GM12878 (cell line): Measurements from ENCODE around the gene SEPTIN10. TPM values are rescaled to one million over a fixed set of nuclear protein-coding genes. Genes with fewer than 3 reads are reported as not detected.

Experiments used
- ATF7 ChIP-seq: fragments of 450-650 bp; IDR thresholded peaks from 2 replicates; pipeline ENCODE4 v1.6.1; 2016; ENCODE audit warnings: low read depth, mild to moderate bottlenecking
- CHD1 ChIP-seq: IDR thresholded peaks from 2 replicates; pipeline ENCODE4 v1.6.1; 2012; ENCODE audit warnings: low read depth, low read length, improper control_type of control experiment
- CHD4 ChIP-seq: fragments of 200-600 bp; sonication (generic); IDR thresholded peaks from 2 replicates; pipeline ENCODE4 v1.6.1; 2016; ENCODE audit warnings: mild to moderate bottlenecking
- CREM ChIP-seq: IDR thresholded peaks from 2 replicates; pipeline ENCODE4 v1.6.1; 2014; ENCODE audit warnings: antibody characterized with exemption, low read depth
- ESRRA ChIP-seq: IDR thresholded peaks from 2 replicates; pipeline ENCODE4 v1.6.1; 2012; ENCODE audit warnings: mild to moderate bottlenecking, low read length, improper control_type of control experiment
- GATAD2B ChIP-seq: fragments of 450-650 bp; conservative IDR thresholded peaks from 2 replicates; pipeline ENCODE4 v1.6.1; 2017; ENCODE audit warnings: low read depth, mild to moderate bottlenecking, moderate library complexity
- HDAC2 ChIP-seq: fragments of 200-600 bp; sonication (generic); IDR thresholded peaks from 2 replicates; pipeline ENCODE4 v1.6.1; 2017
- MLLT1 ChIP-seq: fragments of 450-650 bp; IDR thresholded peaks from 2 replicates; pipeline ENCODE4 v1.6.1; 2016; ENCODE audit warnings: mild to moderate bottlenecking
- MTA2 ChIP-seq: fragments of 450-650 bp; IDR thresholded peaks from 2 replicates; pipeline ENCODE4 v1.6.1; 2016; ENCODE audit warnings: low read depth, mild to moderate bottlenecking, moderate library complexity
- PAX5 ChIP-seq: IDR thresholded peaks from 2 replicates; pipeline ENCODE4 v1.6.1; 2011; ENCODE audit warnings: low read depth, low read length, borderline replicate concordance
- POLR2AphosphoS5 ChIP-seq: IDR thresholded peaks from 2 replicates; pipeline ENCODE4 v1.6.1; 2011; ENCODE audit warnings: mild to moderate bottlenecking, low read length, inconsistent platforms
- SIX5 ChIP-seq: IDR thresholded peaks from 2 replicates; pipeline ENCODE4 v1.6.1; 2011; ENCODE audit warnings: mild to moderate bottlenecking, low read depth, low read length, moderate library complexity; ENCODE audit not compliant: severe bottlenecking
- SPI1 ChIP-seq: IDR thresholded peaks from 2 replicates; pipeline ENCODE4 v1.6.1; 2011; ENCODE audit warnings: low read depth, mild to moderate bottlenecking, low read length, moderate library complexity, borderline replicate concordance; ENCODE audit not compliant: insufficient read depth
- TAF1 ChIP-seq: IDR thresholded peaks from 2 replicates; pipeline ENCODE4 v1.6.1; 2011; ENCODE audit warnings: mild to moderate bottlenecking, low read depth, low read length, borderline replicate concordance
- TCF7 ChIP-seq: IDR thresholded peaks from 2 replicates; pipeline ENCODE4 v1.6.1; 2014; ENCODE audit warnings: antibody characterized with exemption, borderline replicate concordance
- YY1 ChIP-seq: IDR thresholded peaks from 2 replicates; pipeline ENCODE4 v1.6.1; 2011; ENCODE audit warnings: low read depth, mild to moderate bottlenecking, low read length
- ZBED1 ChIP-seq: IDR thresholded peaks from 2 replicates; pipeline ENCODE4 v1.6.1; 2016; ENCODE audit warnings: borderline replicate concordance
- polyA plus RNA-seq, 11 experiments: library from polyadenylated mRNA; depleted of rRNA in 4 of 11; unstranded in 6 of 11; stranded (reverse) in 5 of 11; fragments of >200 nt; fragmentation: Nextera tagmentation in 4 of 11; fragmentation: Illumina TruSeq in 1 of 11; extraction: Ambion mirVana in 4 of 11; extraction: Trizol in 1 of 11; gene quantifications; 1 replicate in 1 of 11; 2 replicates in 10 of 11; pipeline versions ENCODE4 v1.2.1 to v1.2.3, GENCODE V29; 2011 to 2016; ENCODE audit warnings: inconsistent platforms in 2 of 11, missing spikeins in 2 of 11, low read depth in 1 of 11
- total RNA-seq, 4 experiments: library from RNA; depleted of rRNA in 3 of 4; stranded (reverse); fragments of >200 nt in 3 of 4; fragmentation: Illumina TruSeq in 1 of 4; extraction: Trizol in 1 of 4; gene quantifications; 2 replicates each; pipeline versions ENCODE4 v1.2.1 to v1.2.3, GENCODE V29; 2013 to 2021
- TF ChIP-seq, protein P1 (sequence below): fragments of 450-650 bp; IDR thresholded peaks from 2 replicates; pipeline ENCODE4 v1.6.1; 2017; ENCODE audit warnings: antibody characterized with exemption, mild to moderate bottlenecking, moderate library complexity
- TF ChIP-seq, protein P2 (sequence below): IDR thresholded peaks from 2 replicates; pipeline ENCODE4 v1.6.1; 2011; ENCODE audit warnings: low read depth, low read length, improper control_type of control experiment, borderline replicate concordance
- TF ChIP-seq, protein P3 (sequence below): fragments of 450-650 bp; IDR thresholded peaks from 2 replicates; pipeline ENCODE4 v1.6.1; 2017; ENCODE audit warnings: mild to moderate bottlenecking, moderate library complexity
- TF ChIP-seq, protein P4 (sequence below): IDR thresholded peaks from 2 replicates; pipeline ENCODE4 v1.6.1; 2012; ENCODE audit warnings: low read depth, low read length, improper control_type of control experiment

Gene SEPTIN10
- total and polyA plus RNA-seq, 10 of the 15 experiments (the other 5 are each of a cell fraction or from before 2014, with no cell fraction given), result 20.2 to 132 (median 62.7) TPM

DNA sequence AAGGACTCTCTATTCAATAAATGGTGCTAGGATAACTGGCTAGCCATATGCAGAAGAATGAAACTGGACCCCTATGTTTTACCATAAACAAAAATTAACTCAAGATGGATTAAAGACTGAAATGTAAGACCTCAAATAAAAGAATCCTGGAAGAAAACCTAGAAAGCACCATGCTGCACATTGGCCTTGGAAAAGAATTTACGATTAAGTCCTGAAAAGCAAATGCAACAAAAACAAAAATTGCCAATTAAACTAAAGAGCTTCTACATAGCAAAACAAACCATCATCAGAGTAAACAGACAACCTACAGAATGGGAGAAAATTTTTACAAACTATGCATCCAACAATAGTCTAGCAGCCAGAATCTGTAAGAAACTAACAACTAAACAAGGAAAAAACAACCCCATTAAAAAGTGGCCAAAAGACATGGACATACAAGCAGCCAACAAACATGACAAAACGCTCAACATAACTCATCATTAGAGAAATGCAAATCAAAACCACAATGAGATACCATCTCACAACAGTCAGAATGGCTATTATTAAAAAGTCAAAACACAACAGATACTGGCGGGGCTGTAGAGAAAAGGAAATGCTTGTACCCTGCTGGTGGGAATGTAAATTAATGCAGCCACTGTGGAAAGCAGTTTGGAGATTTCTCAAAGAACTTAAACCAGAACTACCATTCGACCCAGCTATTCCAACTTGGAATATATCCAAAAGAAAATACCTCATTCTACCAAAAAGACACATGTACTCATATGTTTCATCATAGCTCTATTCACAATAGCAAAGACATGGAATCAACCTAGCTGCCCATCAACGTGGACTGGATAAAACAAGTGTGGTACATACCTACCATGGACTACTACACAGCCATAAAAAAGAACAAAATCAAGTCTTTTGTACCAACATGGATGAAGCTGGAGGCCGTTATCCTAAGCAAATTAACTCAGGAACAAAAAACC lies 30.6 kb downstream of the SEPTIN10 start (continued):
- no peak for TF ChIP-seq MLLT1
- TF ChIP-seq, protein P1, sequence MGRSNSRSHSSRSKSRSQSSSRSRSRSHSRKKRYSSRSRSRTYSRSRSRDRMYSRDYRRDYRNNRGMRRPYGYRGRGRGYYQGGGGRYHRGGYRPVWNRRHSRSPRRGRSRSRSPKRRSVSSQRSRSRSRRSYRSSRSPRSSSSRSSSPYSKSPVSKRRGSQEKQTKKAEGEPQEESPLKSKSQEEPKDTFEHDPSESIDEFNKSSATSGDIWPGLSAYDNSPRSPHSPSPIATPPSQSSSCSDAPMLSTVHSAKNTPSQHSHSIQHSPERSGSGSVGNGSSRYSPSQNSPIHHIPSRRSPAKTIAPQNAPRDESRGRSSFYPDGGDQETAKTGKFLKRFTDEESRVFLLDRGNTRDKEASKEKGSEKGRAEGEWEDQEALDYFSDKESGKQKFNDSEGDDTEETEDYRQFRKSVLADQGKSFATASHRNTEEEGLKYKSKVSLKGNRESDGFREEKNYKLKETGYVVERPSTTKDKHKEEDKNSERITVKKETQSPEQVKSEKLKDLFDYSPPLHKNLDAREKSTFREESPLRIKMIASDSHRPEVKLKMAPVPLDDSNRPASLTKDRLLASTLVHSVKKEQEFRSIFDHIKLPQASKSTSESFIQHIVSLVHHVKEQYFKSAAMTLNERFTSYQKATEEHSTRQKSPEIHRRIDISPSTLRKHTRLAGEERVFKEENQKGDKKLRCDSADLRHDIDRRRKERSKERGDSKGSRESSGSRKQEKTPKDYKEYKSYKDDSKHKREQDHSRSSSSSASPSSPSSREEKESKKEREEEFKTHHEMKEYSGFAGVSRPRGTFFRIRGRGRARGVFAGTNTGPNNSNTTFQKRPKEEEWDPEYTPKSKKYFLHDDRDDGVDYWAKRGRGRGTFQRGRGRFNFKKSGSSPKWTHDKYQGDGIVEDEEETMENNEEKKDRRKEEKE, result no peak
- TF ChIP-seq TAF1, result no peak
- no peak for TF ChIP-seq CHD1
- TF ChIP-seq YY1, result no peak
- peak; percentile 13; the same call in 1 of the 2 replicates for TF ChIP-seq CREM
- no peak for TF ChIP-seq ESRRA
- TF ChIP-seq, protein P2, sequence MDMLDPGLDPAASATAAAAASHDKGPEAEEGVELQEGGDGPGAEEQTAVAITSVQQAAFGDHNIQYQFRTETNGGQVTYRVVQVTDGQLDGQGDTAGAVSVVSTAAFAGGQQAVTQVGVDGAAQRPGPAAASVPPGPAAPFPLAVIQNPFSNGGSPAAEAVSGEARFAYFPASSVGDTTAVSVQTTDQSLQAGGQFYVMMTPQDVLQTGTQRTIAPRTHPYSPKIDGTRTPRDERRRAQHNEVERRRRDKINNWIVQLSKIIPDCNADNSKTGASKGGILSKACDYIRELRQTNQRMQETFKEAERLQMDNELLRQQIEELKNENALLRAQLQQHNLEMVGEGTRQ, result no peak
- TF ChIP-seq POLR2AphosphoS5, result no peak
- TF ChIP-seq MTA2, result peak; percentile 91
- TF ChIP-seq SPI1, result no peak
- TF ChIP-seq TCF7, result no peak
- TF ChIP-seq GATAD2B, result no peak
- TF ChIP-seq HDAC2, result no peak
- no peak for TF ChIP-seq CHD4
- TF ChIP-seq, protein P3, sequence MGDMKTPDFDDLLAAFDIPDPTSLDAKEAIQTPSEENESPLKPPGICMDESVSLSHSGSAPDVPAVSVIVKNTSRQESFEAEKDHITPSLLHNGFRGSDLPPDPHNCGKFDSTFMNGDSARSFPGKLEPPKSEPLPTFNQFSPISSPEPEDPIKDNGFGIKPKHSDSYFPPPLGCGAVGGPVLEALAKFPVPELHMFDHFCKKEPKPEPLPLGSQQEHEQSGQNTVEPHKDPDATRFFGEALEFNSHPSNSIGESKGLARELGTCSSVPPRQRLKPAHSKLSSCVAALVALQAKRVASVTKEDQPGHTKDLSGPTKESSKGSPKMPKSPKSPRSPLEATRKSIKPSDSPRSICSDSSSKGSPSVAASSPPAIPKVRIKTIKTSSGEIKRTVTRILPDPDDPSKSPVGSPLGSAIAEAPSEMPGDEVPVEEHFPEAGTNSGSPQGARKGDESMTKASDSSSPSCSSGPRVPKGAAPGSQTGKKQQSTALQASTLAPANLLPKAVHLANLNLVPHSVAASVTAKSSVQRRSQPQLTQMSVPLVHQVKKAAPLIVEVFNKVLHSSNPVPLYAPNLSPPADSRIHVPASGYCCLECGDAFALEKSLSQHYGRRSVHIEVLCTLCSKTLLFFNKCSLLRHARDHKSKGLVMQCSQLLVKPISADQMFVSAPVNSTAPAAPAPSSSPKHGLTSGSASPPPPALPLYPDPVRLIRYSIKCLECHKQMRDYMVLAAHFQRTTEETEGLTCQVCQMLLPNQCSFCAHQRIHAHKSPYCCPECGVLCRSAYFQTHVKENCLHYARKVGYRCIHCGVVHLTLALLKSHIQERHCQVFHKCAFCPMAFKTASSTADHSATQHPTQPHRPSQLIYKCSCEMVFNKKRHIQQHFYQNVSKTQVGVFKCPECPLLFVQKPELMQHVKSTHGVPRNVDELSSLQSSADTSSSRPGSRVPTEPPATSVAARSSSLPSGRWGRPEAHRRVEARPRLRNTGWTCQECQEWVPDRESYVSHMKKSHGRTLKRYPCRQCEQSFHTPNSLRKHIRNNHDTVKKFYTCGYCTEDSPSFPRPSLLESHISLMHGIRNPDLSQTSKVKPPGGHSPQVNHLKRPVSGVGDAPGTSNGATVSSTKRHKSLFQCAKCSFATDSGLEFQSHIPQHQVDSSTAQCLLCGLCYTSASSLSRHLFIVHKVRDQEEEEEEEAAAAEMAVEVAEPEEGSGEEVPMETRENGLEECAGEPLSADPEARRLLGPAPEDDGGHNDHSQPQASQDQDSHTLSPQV, result no peak
- 0 out of 2 replicates have a peak, but pooled peaks have one; percentile 27 for TF ChIP-seq PAX5
- TF ChIP-seq, protein P4, sequence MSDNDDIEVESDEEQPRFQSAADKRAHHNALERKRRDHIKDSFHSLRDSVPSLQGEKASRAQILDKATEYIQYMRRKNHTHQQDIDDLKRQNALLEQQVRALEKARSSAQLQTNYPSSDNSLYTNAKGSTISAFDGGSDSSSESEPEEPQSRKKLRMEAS, result no peak
- TF ChIP-seq SIX5, result no peak
- TF ChIP-seq ATF7, result peak; percentile 74
- TF ChIP-seq ZBED1, result peak; percentile 71; the same call in 1 of the 2 replicates
